ENCODE data around the gene IFNGR2. TPM values are rescaled to one million over a fixed set of nuclear protein-coding genes. Genes with fewer than 3 reads are reported as not detected.

The IFNGR2 gene
- total and polyA plus RNA-seq, 7 experiments from 2014 or later = 9.1 to 80.5 (median 33.7) TPM

GRCh38 chr21:33372582-33372981, 30.6 kb upstream of the IFNGR2 start:
- ChIA-PET CTCF (no interaction called here), POLR2A (no interaction called here)
- H3K4me3 Mint-ChIP-seq = no peak overlapping the region
- H3K9me3 Mint-ChIP-seq = peaks cover 0 to 19% (median 7%) of the 10 kb centered on the region in 11 donors
- H3K36me3 Mint-ChIP-seq = peaks cover 0 to 14% (median 0%) of the 10 kb centered on the region in 5 donors
- H3K27ac Mint-ChIP-seq = peak overlapping the region in 1 of 9 donors; percentile 34
- no peaks in the 10 kb centered on the region for H3K36me3 ChIP-seq (ENCODE audit: control insufficient read depth in 2 of 3, insufficient read depth in 3 of 3, low read length in 3 of 3)
- DNase-seq (no peak), ATAC-seq (no peak)
- no peaks in the 10 kb centered on the region for H3K4me1 ChIP-seq (ENCODE audit: control insufficient read depth in 2 of 2, insufficient read depth in 2 of 2, low read length in 2 of 2)
- H3K27me3 ChIP-seq (ENCODE audit: control insufficient read depth in 2 of 2, insufficient read depth in 2 of 2, low read length in 2 of 2) = peaks cover 0 to 6% of the 10 kb centered on the region in 2 donors
- H3K4me3 ChIP-seq (ENCODE audit: low read length) = no peak overlapping the region
- no peak overlapping the region for H3K27ac ChIP-seq (ENCODE audit: low read depth, low read length)
- peaks cover 0 to 25% (median 4%) of the 10 kb centered on the region in 5 donors for H3K27me3 Mint-ChIP-seq
- intact Hi-C loops (cut with micrococcal nuclease) = loop anchor here in 1 of 2 donors (5.0 kb wide), 1 partner anchor 540 kb away; no protein-coding TSS in a partner anchor
- peaks cover 0 to 12% (median 5%) of the 10 kb centered on the region in 3 experiments for H3K9me3 ChIP-seq (ENCODE audit: control insufficient read depth in 2 of 3, low read length in 3 of 3)
- H3K4me1 Mint-ChIP-seq = peaks cover 6 to 19% (median 8%) of the 10 kb centered on the region in 7 donors

GRCh38 chr21:33373451-33373850, 29.8 kb upstream of the IFNGR2 start:
- peaks cover 0 to 10% (median 3%) of the 10 kb centered on the region in 11 donors for H3K9me3 Mint-ChIP-seq
- ChIA-PET CTCF (interaction anchor here (0.7 to 3.3 kb wide), 7 partner anchors 11 to 176 kb away, joined by 3 to 12 read pairs (median 5); no protein-coding TSS in a partner anchor), POLR2A (interaction anchor here (1.0 kb wide), 1 partner anchor 12 kb away, joined by 5 read pairs; no protein-coding TSS in a partner anchor)
- peaks cover 0 to 9% (median 0%) of the 10 kb centered on the region in 5 donors for H3K36me3 Mint-ChIP-seq
- H3K27ac Mint-ChIP-seq = no peak overlapping the region
- Histone ChIP-seq H3K27ac (ENCODE audit: low read depth, low read length) (no peak overlapping the region), H3K9me3 (ENCODE audit: control insufficient read depth in 2 of 3, low read length in 3 of 3) (peaks cover 0 to 3% (median 1%) of the 10 kb centered on the region in 3 experiments), H3K4me1 (ENCODE audit: control insufficient read depth in 2 of 2, insufficient read depth in 2 of 2, low read length in 2 of 2) (no peaks in the 10 kb centered on the region), H3K4me3 (ENCODE audit: low read length) (no peak overlapping the region), H3K36me3 (ENCODE audit: control insufficient read depth in 2 of 3, insufficient read depth in 3 of 3, low read length in 3 of 3) (no peaks in the 10 kb centered on the region), H3K27me3 (ENCODE audit: control insufficient read depth in 2 of 2, insufficient read depth in 2 of 2, low read length in 2 of 2) (peaks cover 0 to 6% of the 10 kb centered on the region in 2 donors)
- H3K27me3 Mint-ChIP-seq = peaks cover 0 to 32% (median 4%) of the 10 kb centered on the region in 5 donors
- ATAC-seq (no peak), DNase-seq (no peak)
- intact Hi-C loops (cut with micrococcal nuclease) = loop anchor here in 1 of 2 donors (5.0 kb wide), 1 partner anchor 541 kb away; no protein-coding TSS in a partner anchor
- H3K4me3 Mint-ChIP-seq = no peak overlapping the region
- H3K4me1 Mint-ChIP-seq = peaks cover 6 to 19% (median 8%) of the 10 kb centered on the region in 7 donors

DNA sequence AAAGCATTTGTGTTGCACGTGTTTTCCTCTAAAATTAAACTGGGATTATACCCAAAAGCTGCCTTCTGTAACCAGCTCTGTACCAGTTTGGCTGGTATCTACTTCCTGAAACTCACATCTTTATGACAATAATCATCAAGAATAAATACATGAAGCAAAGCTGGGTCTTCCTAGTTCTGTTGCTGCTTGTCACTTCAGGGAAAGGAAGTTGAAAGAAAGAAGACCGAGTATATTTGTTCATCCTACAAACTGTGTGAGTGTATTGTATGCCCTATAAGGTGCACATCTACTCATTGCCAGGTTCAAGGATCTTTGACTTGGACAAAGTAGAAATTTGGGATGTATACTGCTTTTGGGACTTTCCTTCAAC, 29.1 kb upstream of the IFNGR2 start:
- peak; percentile 43 for ATAC-seq
- Mint-ChIP-seq H3K4me1 (peaks cover 6 to 21% (median 10%) of the 10 kb centered on the region in 7 donors), H3K27me3 (peaks cover 0 to 35% (median 4%) of the 10 kb centered on the region in 5 donors), H3K36me3 (peaks cover 0 to 6% (median 0%) of the 10 kb centered on the region in 5 donors), H3K4me3 (no peak overlapping the region), H3K9me3 (peaks cover 0 to 6% (median 0%) of the 10 kb centered on the region in 11 donors), H3K27ac (peak overlapping the region in 1 of 9 donors; percentile 45)
- ChIA-PET POLR2A (interaction anchor here (1.0 kb wide), 1 partner anchor 12 kb away, joined by 5 read pairs; no protein-coding TSS in a partner anchor), CTCF (interaction anchor here (0.6 to 3.3 kb wide), 9 partner anchors 11 to 542 kb away, joined by 3 to 12 read pairs (median 5); no protein-coding TSS in a partner anchor)
- no peaks in the 10 kb centered on the region for H3K4me1 ChIP-seq (ENCODE audit: control insufficient read depth in 2 of 2, insufficient read depth in 2 of 2, low read length in 2 of 2)
- intact Hi-C loops (cut with micrococcal nuclease) = loop anchor here (1.0 to 5.0 kb wide), 7 partner anchors 27 to 542 kb away; no protein-coding TSS in a partner anchor
- H3K27me3 ChIP-seq (ENCODE audit: control insufficient read depth in 2 of 2, insufficient read depth in 2 of 2, low read length in 2 of 2) = peaks cover 0 to 6% of the 10 kb centered on the region in 2 donors
- H3K9me3 ChIP-seq (ENCODE audit: control insufficient read depth in 2 of 3, low read length in 3 of 3) = no peaks in the 10 kb centered on the region
- H3K4me3 ChIP-seq (ENCODE audit: low read length) = no peak overlapping the region
- DNase-seq = no peak
- no peak overlapping the region for H3K27ac ChIP-seq (ENCODE audit: low read depth, low read length)
- no peaks in the 10 kb centered on the region for H3K36me3 ChIP-seq (ENCODE audit: control insufficient read depth in 2 of 3, insufficient read depth in 3 of 3, low read length in 3 of 3)

DNA sequence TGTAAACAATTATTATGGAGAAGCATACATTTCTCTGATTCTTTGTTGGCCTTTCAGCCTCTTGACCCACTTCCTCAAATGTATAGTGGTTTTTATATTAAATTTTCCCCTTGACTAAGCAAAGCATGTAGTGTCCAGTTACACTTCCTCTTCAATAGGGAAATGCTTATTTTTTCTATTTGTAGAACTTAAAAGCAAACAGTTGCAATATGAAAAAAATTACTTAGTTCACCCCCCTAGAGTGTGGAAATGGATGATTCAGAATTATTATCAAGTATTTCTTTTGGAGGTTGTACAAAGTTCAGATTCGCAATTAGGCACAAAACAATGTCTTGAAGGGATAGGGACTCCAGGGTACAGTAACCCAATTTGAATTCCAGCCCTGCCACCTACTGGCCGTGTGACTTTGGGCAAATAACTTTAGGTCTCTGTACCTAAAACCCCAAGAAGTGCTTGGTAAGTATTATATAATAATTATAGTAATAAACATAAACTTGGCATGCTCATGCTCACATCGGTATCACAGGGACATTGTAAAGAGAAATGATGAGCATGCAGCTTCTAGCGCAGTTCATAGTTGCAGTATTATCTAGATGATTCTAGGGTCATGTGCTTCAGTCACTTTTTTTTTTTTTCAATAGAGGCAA, 28.6 kb upstream of the IFNGR2 start:
- no peak overlapping the region for H3K4me3 ChIP-seq (ENCODE audit: low read length)
- intact Hi-C loops (cut with micrococcal nuclease) = loop anchor here (1.0 to 5.0 kb wide), 7 partner anchors 27 to 542 kb away; no protein-coding TSS in a partner anchor
- Mint-ChIP-seq H3K27me3 (peaks cover 0 to 36% (median 4%) of the 10 kb centered on the region in 5 donors), H3K9me3 (peaks cover 0 to 3% (median 0%) of the 10 kb centered on the region in 11 donors), H3K36me3 (peaks cover 0 to 6% (median 0%) of the 10 kb centered on the region in 5 donors), H3K4me3 (no peak overlapping the region), H3K4me1 (peaks cover 6 to 23% (median 12%) of the 10 kb centered on the region in 7 donors), H3K27ac (peak overlapping the region in 2 of 9 donors; percentile 21 to 45)
- no peaks in the 10 kb centered on the region for H3K9me3 ChIP-seq (ENCODE audit: control insufficient read depth in 2 of 3, low read length in 3 of 3)
- peaks cover 0 to 6% of the 10 kb centered on the region in 2 donors for H3K27me3 ChIP-seq (ENCODE audit: control insufficient read depth in 2 of 2, insufficient read depth in 2 of 2, low read length in 2 of 2)
- ATAC-seq (peak; percentile 88), DNase-seq (peak in 7 of 9 donors; percentile 25 to 61 (median 49))
- H3K4me1 ChIP-seq (ENCODE audit: control insufficient read depth in 2 of 2, insufficient read depth in 2 of 2, low read length in 2 of 2) = peaks cover 0 to 3% of the 10 kb centered on the region in 2 donors
- no peaks in the 10 kb centered on the region for H3K36me3 ChIP-seq (ENCODE audit: control insufficient read depth in 2 of 3, insufficient read depth in 3 of 3, low read length in 3 of 3)
- POLR2A ChIA-PET = interaction anchor here (0.8 to 2.3 kb wide), 3 partner anchors 13 to 53 kb away, joined by 4 to 9 read pairs (median 5); no protein-coding TSS in a partner anchor
- H3K27ac ChIP-seq (ENCODE audit: low read depth, low read length) = no peak overlapping the region
- CTCF ChIA-PET = interaction anchor here (0.6 to 3.3 kb wide), 8 partner anchors 10 to 542 kb away, joined by 3 to 12 read pairs (median 5); no protein-coding TSS in a partner anchor

- peaks cover 4 to 9% of the 10 kb centered on the region in 2 donors for H3K4me1 ChIP-seq (ENCODE audit: control insufficient read depth in 2 of 2, insufficient read depth in 2 of 2, low read length in 2 of 2)
- peaks cover 0 to 36% (median 4%) of the 10 kb centered on the region in 5 donors for H3K27me3 Mint-ChIP-seq
- peaks cover 0 to 3% (median 0%) of the 10 kb centered on the region in 5 donors for H3K36me3 Mint-ChIP-seq
- H3K36me3 ChIP-seq (ENCODE audit: control insufficient read depth in 2 of 3, insufficient read depth in 3 of 3, low read length in 3 of 3) = no peaks in the 10 kb centered on the region
- peaks cover 0 to 6% of the 10 kb centered on the region in 2 donors for H3K27me3 ChIP-seq (ENCODE audit: control insufficient read depth in 2 of 2, insufficient read depth in 2 of 2, low read length in 2 of 2)
- no peaks in the 10 kb centered on the region for H3K9me3 ChIP-seq (ENCODE audit: control insufficient read depth in 2 of 3, low read length in 3 of 3)
- ATAC-seq (no peak), DNase-seq (no peak)
- H3K9me3 Mint-ChIP-seq = peaks cover 0 to 2% (median 0%) of the 10 kb centered on the region in 11 donors
- CTCF ChIA-PET = interaction anchor here (0.8 to 3.3 kb wide), 7 partner anchors 10 to 178 kb away, joined by 3 to 12 read pairs (median 9); no protein-coding TSS in a partner anchor
- H3K4me1 Mint-ChIP-seq = peaks cover 6 to 28% (median 17%) of the 10 kb centered on the region in 7 donors
- intact Hi-C loops (cut with micrococcal nuclease) = no loop called here
- H3K4me3 Mint-ChIP-seq = no peak overlapping the region
- H3K27ac Mint-ChIP-seq = peak overlapping the region in 2 of 9 donors; percentile 14 to 21
- POLR2A ChIA-PET = interaction anchor here (0.6 to 2.3 kb wide), 4 partner anchors 13 to 175 kb away, joined by 3 to 9 read pairs (median 4); no protein-coding TSS in a partner anchor
- H3K27ac ChIP-seq (ENCODE audit: low read depth, low read length) = no peak overlapping the region
- no peak overlapping the region for H3K4me3 ChIP-seq (ENCODE audit: low read length)
Measured at GRCh38 chr21:33375101-33375644, 28.0 kb upstream of the IFNGR2 start.
